Lower leg skin (tissue), 4 donors: ENCODE measurements around the gene RNF13. TPM values are rescaled to one million over a fixed set of nuclear protein-coding genes. Genes with fewer than 3 reads are reported as not detected.

Experiments
- DNase-seq, 2 donors: peaks; one replicate each; pipeline ENCODE4 v3.0.0-alpha.2; 2019; ENCODE audit warnings: low spot score in 2 of 2
- H3K4me3 ChIP-seq: fragments of 200-600 bp; sonication (generic); 2 replicates; pipeline ENCODE4 v1.5.1; 2017; ENCODE audit warnings: mild to moderate bottlenecking, low read depth; ENCODE audit not compliant: poor library complexity, severe bottlenecking
- POLR2A ChIP-seq, 2 donors: fragments of 450-650 bp; IDR thresholded peaks; one replicate each; pipeline ENCODE4 v1.6.1; 2016 to 2017; ENCODE audit warnings: antibody characterized with exemption in 2 of 2, mild to moderate bottlenecking in 1 of 2, moderate library complexity in 1 of 2
- WGBS, 2 donors: methylation state at CpG; one replicate each; pipeline ENCODE4 v1.1.5; 2018; 5-methylcytosine and 5-hydroxymethylcytosine counted together
- intact Hi-C: fragments of 100-400 bp; cut with DNase I; formaldehyde crosslinking; loops from one replicate; pipeline ENCODE4 v1.15.0; 2023; ENCODE audit warnings: low total_unique reads
- total RNA-seq, 4 donors: library from RNA; depleted of rRNA; stranded (reverse); fragments of >200 nt; gene quantifications; one replicate each; pipeline ENCODE4 v1.1.0, GENCODE V29; 2016
- TF ChIP-seq, protein P1 (sequence below), 3 donors: fragments of 450-650 bp; IDR thresholded peaks; one replicate each; pipeline ENCODE4 v1.5.1; 2016; ENCODE audit warnings: antibody characterized with exemption in 3 of 3, mild to moderate bottlenecking in 3 of 3, moderate library complexity in 2 of 3

RNF13 gene
- total RNA-seq, 4 donors from 2014 or later = 53.1 to 101 (median 86.5) TPM

- H3K4me3 ChIP-seq = no peak overlapping the region
- 85 to 88% methylated on average over 2 of the region's 2 CpGs for WGBS, 2 donors
- DNase-seq = no peak
- TF ChIP-seq POLR2A (IDR thresholded peaks at IDR 0.05) = no peak
- TF ChIP-seq, protein P1, sequence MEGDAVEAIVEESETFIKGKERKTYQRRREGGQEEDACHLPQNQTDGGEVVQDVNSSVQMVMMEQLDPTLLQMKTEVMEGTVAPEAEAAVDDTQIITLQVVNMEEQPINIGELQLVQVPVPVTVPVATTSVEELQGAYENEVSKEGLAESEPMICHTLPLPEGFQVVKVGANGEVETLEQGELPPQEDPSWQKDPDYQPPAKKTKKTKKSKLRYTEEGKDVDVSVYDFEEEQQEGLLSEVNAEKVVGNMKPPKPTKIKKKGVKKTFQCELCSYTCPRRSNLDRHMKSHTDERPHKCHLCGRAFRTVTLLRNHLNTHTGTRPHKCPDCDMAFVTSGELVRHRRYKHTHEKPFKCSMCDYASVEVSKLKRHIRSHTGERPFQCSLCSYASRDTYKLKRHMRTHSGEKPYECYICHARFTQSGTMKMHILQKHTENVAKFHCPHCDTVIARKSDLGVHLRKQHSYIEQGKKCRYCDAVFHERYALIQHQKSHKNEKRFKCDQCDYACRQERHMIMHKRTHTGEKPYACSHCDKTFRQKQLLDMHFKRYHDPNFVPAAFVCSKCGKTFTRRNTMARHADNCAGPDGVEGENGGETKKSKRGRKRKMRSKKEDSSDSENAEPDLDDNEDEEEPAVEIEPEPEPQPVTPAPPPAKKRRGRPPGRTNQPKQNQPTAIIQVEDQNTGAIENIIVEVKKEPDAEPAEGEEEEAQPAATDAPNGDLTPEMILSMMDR (IDR thresholded peaks at IDR 0.05) = no peak
- intact Hi-C loops = no loop called here
These were observed 35.4 kb upstream of the RNF13 start for GRCh38 chr3:149777414-149778214.

DNA sequence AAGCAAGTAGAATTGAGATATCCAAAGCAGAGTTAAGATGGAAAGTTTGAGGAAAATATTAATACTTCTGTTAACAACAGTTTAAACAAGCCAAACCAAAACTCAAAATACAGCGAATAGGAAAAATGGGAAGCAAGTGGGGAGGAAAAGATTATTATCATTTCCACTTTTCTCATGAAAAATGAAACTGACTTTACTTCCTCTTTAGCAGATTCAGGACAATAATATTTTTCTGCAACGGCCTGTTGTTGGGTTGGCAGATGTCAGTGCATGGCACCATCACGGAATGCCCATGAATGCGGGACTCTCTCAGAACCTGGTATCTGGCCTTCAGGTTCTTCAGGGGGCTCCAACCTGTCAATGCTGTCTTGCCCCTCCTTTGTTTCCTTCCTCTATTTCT, 31.8 kb upstream of the RNF13 start:
- no peak for DNase-seq
- H3K4me3 ChIP-seq = no peak overlapping the region
- TF ChIP-seq, protein P1 (IDR thresholded peaks at IDR 0.05) = no peak
- no peak for TF ChIP-seq POLR2A (IDR thresholded peaks at IDR 0.05)
- 75 to 82% methylated on average over 4 of the region's 4 CpGs for WGBS, 2 donors
- intact Hi-C loops = no loop called here

DNA sequence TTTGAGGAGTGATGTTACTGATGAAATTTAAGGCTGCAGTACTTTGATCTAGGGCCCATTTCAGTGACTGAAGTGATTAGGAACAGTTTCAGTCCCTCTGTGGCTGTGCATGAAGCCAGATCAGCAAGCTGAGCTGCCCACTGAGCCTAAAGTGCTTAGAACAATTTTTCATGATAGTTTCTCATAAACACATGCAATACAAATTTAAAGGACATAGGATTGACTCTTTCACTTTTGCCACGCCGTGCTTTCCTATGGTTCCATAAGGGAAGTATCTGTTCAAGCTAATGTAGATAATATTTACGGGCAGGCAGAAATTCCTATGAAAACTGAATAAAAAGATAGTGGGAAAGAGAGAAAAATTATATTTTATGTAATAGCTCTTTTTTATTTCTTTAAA, 31.3 kb upstream of the RNF13 start:
- no peak overlapping the region for H3K4me3 ChIP-seq
- no peak for DNase-seq
- TF ChIP-seq POLR2A (IDR thresholded peaks at IDR 0.05) = no peak
- TF ChIP-seq, protein P1 (IDR thresholded peaks at IDR 0.05) = no peak
- intact Hi-C loops = no loop called here
- WGBS, 2 donors = 85 to 86% methylated on average over 3 of the region's 3 CpGs

DNA sequence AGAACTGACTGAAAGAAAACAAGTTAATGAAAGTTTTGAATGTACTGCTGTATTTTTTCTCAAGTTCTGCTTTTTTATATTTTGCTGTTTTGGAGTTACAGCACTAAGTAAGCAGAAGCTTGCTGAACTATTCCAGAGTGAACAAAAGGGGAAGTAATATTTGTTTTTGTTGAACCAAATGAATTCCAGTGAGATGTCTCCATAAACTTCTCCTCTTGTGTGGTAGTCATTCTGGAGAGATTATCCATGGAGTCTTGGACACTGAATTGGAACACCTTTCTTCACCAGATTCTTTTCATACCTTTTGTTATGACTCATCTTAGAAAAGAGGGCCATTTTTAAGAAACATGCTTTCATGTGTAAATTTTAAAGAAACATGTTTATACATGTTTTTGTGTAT, 29.4 kb upstream of the RNF13 start:
- intact Hi-C loops = no loop called here
- no peak overlapping the region for H3K4me3 ChIP-seq
- TF ChIP-seq, protein P1 (IDR thresholded peaks at IDR 0.05) = no peak
- TF ChIP-seq POLR2A (IDR thresholded peaks at IDR 0.05) = no peak
- no peak for DNase-seq

GRCh38 chr3:149784064-149784704, 28.8 kb upstream of the RNF13 start:
- no peak for TF ChIP-seq POLR2A (IDR thresholded peaks at IDR 0.05)
- TF ChIP-seq, protein P1 (IDR thresholded peaks at IDR 0.05) = no peak
- 88 to 95% methylated on average over 5 of the region's 5 CpGs for WGBS, 2 donors
- intact Hi-C loops = no loop called here
- no peak overlapping the region for H3K4me3 ChIP-seq
- DNase-seq = no peak
